Motor neuron (in vitro differentiated cells): ENCODE results near the gene ADCY6. TPM values are rescaled to one million over a fixed set of nuclear protein-coding genes. Genes with fewer than 3 reads are reported as not detected.

ENCODE experiments used
- ATAC-seq, 8 experiments: fragments of 200-7000 bp; cut with Tn5 transposase; replicated peaks in 6 of 8; 2 replicates each; pipeline ENCODE4 v1.8.0; 2021; ENCODE audit warnings: mild to moderate bottlenecking in 8 of 8, moderate library complexity in 8 of 8
- H3K27ac ChIP-seq, 2 donors: fragments of 250-450 bp; sonication (Bioruptor Pico); 2 replicates each; pipeline ENCODE4 v1.9.0; 2021; ENCODE audit warnings: antibody characterized with exemption in 2 of 2, mild to moderate bottlenecking in 2 of 2, moderate library complexity in 1 of 2
- H3K4me1 ChIP-seq, 2 donors: fragments of 250-450 bp; sonication (Bioruptor Pico); replicated peaks in 1 of 2; 2 replicates each; pipeline ENCODE4 v1.6.1; 2021; ENCODE audit warnings: antibody characterized with exemption in 2 of 2, mild to moderate bottlenecking in 2 of 2, moderate library complexity in 1 of 2
- H3K4me3 ChIP-seq, 5 donors: fragments of 250-450 bp; sonication (Bioruptor Pico); 2 replicates each; pipeline ENCODE4 v1.9.0; 2021; ENCODE audit warnings: antibody characterized with exemption in 5 of 5, mild to moderate bottlenecking in 5 of 5, moderate library complexity in 4 of 5
- WGBS, 10 experiments: fragments of 450-650 bp; shearing (Covaris generic); methylation state at CpG; one replicate each; pipeline ENCODE4 v1.0.0; 2022; 5-methylcytosine and 5-hydroxymethylcytosine counted together
- in situ Hi-C, 9 experiments: fragments of 400-800 bp; cut with MboI; loops; one replicate each; pipeline ENCODE4 v1.15.0; 2021; ENCODE audit warnings: low sequenced_read_pairs in 9 of 9, low pct_unique_long_range_greater_than_20kb in 2 of 9; ENCODE audit not compliant: unreplicated experiment in 9 of 9
- total RNA-seq, 8 experiments: library from RNA; unstranded; fragments of 300-600 nt; gene quantifications; 2 replicates each; pipeline versions ENCODE4 v1.2.3 to v1.2.4, GENCODE V29; 2022

Gene ADCY6
- total RNA-seq, 8 experiments from 2014 or later: 12.4 to 43.6 (median 20.0) TPM

GRCh38 chr12:48822711-48823110 lies 33.8 kb upstream of the ADCY6 start:
- Histone ChIP-seq H3K4me3 (no peak overlapping the region), H3K27ac (no peak overlapping the region), H3K4me1 (peaks cover 0 to 9% of the 10 kb centered on the region in 2 donors)
- in situ Hi-C loops: no loop called here
- WGBS, 10 experiments: 67% methylated on average over 1 of the region's 2 CpGs; no CpG with 5 or more reads in 9 of the 10 experiments
- no peak for ATAC-seq

DNA sequence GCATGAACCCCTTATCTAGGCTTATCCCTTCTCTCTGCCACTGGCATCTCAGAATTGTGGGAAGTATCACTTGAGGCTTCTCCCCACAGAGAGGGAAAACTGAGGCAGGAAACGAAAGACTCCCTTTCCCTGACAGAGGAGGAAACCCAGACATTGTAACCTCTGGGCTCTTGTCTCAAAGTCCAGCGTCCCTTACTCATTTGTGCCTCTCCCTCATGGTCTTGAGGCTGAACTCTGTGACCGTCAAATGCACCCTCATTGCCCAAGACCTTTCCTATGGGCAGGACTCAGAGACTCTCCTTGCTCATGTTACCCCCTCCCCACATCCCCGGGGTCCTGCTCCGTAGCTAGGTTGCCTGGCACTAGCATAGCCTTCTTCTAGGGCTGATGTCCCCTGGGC lies 33.2 kb upstream of the ADCY6 start:
- no peak overlapping the region for H3K4me3 ChIP-seq
- ATAC-seq: no peak
- WGBS, 10 experiments: 40 to 100% (median 89%) methylated on average over 1 to 3 of the region's 5 CpGs; no CpG with 5 or more reads in 3 of the 10 experiments
- no peak overlapping the region for H3K27ac ChIP-seq
- in situ Hi-C loops: no loop called here
- peaks cover 4 to 14% of the 10 kb centered on the region in 2 donors for H3K4me1 ChIP-seq

GRCh38 chr12:48819986-48820725 lies 31.3 kb upstream of the ADCY6 start:
- in situ Hi-C loops: no loop called here
- Histone ChIP-seq H3K4me3 (peak overlapping the region in 1 of 5 donors; percentile 55), H3K4me1 (peaks cover 21 to 27% of the 10 kb centered on the region in 2 donors), H3K27ac (no peak overlapping the region)
- ATAC-seq: no peak
- 33 to 100% (median 76%) methylated on average over 1 to 2 of the region's 5 CpGs; no CpG with 5 or more reads in 4 of the 10 experiments for WGBS, 10 experiments

DNA sequence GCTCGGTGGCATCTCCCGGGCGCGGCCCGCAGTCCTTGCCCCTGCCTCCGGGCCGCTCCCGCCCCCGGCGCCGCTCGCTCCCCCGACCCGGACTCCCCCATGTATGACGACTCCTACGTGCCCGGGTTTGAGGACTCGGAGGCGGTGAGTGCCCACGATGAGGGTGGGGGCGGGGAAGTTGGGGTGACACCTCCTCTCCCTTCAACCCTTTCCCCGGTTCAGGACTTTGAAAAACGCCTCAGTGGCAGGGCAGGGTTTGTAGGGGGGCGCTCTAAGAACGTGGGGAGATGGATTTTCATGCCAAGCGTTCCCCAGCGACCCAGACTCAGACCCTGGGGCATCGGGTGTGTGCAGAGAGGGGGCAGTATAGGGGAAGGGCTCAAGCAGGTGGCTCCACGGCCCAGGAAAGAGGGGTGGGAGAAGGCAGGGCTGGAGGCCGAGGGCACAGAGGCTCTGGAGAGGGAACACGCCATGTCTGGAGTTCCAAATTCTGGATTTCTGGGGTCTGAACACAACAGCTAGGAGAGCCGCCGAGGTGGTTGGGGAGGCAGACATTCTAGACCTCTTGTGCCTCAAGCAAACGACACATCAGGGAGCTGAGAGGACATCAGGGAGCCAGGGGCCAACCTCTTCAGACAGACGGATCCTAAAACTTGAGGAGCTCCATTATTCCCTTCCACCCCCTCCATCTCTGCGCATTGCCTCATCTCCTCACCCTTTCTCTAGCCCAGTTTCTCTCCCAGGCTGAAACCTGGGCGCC lies 30.1 kb upstream of the ADCY6 start:
- H3K4me3 ChIP-seq: peak overlapping the region; percentile 46 to 72 (median 65)
- in situ Hi-C loops: no loop called here
- H3K27ac ChIP-seq: peak overlapping the region; percentile 51 to 65
- WGBS, 10 experiments: 46 to 100% methylated on average over 3 to 5 of the region's 37 CpGs; no CpG with 5 or more reads in 8 of the 10 experiments
- no peak for ATAC-seq
- H3K4me1 ChIP-seq: peaks cover 21 to 27% of the 10 kb centered on the region in 2 donors

DNA sequence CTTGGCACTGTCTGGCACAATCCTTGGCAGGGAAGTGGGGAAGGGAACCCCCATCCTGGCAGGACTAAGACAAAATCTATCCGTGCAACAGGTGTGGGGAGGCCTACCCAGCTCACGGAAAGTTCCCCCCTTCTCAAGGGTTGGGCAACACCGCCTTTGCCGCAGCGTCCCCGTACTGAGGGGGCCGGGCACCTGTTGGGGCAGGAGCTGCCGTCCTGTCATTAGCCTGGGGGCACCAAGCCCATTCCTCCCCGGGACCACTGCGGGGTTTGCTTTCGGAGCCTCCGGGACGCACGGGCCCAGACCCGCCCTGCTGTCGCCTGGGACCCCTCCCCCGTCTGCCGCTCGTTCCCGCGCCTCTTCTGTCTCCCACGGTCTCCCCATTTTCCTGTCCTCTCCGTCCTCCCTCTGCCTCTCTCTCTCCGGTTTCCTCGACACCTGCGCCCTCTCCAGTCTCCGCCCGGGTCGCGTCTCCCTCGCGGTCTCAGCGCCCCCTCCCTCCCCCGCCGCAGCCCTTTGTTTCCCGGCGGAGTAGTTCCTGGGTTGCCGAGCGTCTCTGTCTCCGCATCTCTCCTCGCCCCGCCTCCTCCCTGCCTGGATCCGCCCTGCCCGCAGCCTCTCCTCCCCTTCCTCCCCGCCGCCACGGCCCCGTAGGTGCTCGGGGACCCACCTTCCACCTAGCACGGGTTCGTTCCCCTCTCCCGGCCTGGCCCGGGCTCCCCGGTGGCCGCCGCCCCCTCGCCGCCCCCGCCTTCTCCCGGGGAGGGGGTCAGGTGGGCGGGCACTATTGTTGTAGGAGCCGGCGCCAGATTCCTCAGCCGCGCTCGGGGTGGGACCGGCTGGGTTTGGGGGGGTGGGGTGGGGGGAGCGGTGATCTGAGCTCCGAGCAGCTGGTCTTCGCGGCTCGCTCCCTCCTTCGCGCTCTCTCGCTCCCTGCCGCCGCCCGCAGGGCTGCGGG lies 29.3 kb upstream of the ADCY6 start, which contains the start of gene CACNB3:
TSS of gene CACNB3 (plus strand) at position 624 of the 958 bp plus-strand sequence. CDS start 434 bp downstream, outside the sequence.
- 0 to 6% methylated on average over 3 to 6 of the region's 79 CpGs; no CpG with 5 or more reads in 8 of the 10 experiments for WGBS, 10 experiments
- peak within 1 kb of the TSS; percentile 46 to 72 (median 65) for H3K4me3 ChIP-seq
- peak within 1 kb of the TSS; percentile 51 to 65 for H3K27ac ChIP-seq
- peaks cover 21 to 27% of the 10 kb centered on the region in 2 donors for H3K4me1 ChIP-seq
- in situ Hi-C loops: no loop called here
- peak; percentile 10 to 74 (median 64) for ATAC-seq

- ATAC-seq: no peak
- Histone ChIP-seq H3K4me3 (peak overlapping the region; percentile 45 to 79 (median 54)), H3K4me1 (peaks cover 21 to 27% of the 10 kb centered on the region in 2 donors), H3K27ac (no peak overlapping the region)
- 0 to 100% (median 75%) methylated on average over 1 to 3 of the region's 3 CpGs; no CpG with 5 or more reads in 2 of the 10 experiments for WGBS, 10 experiments
- in situ Hi-C loops: no loop called here
Measured at GRCh38 chr12:48816143-48816854, 27.4 kb upstream of the ADCY6 start.

DNA sequence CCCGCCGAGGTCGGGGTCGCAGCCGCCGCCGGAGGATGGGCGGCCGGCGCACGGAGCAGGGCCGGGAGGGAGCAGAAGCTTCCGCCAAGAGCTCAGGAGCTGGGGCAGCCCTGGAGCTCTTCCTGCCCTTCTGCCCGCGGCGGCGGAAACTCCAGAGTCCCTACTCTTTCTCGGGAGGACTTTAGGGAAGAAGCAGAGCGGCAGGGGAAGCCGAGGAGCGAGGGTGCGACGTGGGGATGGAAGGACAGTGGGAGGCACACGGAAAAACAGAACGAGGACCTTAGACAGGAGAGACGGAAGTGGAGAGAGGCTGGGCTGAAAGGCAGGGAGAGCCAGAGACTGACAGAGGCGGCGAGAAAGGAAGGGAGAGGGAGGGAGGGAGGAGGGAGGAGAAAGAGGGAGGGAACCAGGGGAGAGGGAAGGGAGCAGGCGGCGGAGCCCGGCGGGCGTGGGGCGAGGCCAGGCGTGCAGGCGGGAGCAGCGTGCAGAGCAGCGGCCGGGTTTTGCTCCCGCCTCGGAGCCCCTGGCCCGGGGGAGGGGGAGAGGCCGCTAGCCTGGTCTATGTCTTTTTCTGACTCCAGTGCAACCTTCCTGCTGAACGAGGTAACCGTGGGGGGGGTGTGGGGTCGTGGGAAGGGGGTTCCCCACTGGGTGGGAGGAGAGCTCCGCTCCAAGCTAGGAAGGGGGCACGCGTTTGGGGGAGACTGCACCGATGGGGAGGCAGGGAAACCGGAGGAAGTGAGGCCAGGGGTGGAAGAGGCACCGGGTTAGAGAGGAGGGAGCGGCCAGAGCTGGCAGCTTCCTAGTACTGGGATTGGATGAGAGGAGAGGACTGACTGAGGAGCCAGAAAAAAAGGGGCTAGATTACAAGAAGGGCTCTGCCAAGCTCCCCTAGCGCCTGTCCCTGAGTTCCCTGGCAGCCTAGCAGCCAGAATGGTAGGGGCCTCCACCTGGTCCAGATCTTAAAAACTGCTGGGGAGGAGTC lies 26.5 kb upstream of the ADCY6 start:
- H3K27ac ChIP-seq: peak overlapping the region; percentile 66 to 85
- WGBS, 10 experiments: 0 to 60% (median 0%) methylated on average over 1 to 19 of the region's 54 CpGs; no CpG with 5 or more reads in 4 of the 10 experiments
- H3K4me3 ChIP-seq: peak overlapping the region; percentile 45 to 79 (median 54)
- in situ Hi-C loops: no loop called here
- peak; percentile 50 to 74 (median 58) for ATAC-seq
- H3K4me1 ChIP-seq: peaks cover 28% of the 10 kb centered on the region in 2 donors

DNA sequence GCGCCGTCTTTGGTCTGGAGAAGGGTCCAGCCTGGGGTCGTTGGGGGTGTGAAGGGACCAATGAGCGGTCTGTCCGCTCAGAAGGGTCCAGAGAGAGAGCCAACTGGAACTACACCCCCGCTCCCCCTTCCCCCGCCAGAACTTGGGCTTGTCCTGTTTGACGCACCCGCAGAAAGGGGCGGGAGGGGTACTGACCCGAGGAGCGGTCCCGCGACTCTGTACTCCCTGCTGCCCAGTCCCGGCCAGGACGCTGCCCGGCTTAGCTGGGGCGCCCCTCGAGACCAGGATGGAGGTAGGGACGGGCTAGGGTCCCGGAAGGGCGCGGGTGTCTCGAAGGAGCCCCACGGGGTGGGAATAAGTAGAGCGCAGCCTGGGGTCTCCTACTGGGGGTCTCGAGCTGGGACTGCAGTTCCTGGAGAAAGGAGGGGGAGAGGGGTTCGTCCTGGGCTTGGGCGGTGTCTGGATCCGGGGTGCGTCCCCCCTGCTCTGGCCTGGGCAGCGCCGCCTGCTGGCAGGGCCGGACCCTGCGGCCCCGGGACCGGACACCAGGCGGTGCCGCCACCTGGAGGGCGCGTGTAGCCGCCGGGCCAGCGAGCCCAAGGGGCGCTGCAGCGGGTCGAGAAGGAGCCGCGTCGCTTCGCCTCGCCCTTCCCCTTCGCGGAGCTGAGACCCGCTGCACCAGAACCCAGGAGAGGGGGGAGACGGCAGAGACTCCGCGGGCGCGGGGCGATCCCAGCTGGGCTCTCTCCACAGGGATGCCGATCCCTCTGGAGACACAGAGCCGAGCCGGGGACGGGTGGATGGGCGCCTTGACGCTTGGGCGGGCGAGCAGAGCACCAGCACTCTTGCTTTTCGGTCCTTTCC lies 25.6 kb upstream of the ADCY6 start:
- Histone ChIP-seq H3K4me3 (peak overlapping the region; percentile 45 to 79 (median 54)), H3K4me1 (peaks cover 22 to 29% of the 10 kb centered on the region in 2 donors), H3K27ac (peak overlapping the region; percentile 66 to 85)
- WGBS, 10 experiments: 0 to 6% (median 0%) methylated on average over 1 to 7 of the region's 70 CpGs; no CpG with 5 or more reads in 6 of the 10 experiments
- in situ Hi-C loops: no loop called here
- ATAC-seq: peak; percentile 49 to 77 (median 50)

GRCh38 chr12:48813465-48814261 lies 24.8 kb upstream of the ADCY6 start:
- in situ Hi-C loops: no loop called here

DNA sequence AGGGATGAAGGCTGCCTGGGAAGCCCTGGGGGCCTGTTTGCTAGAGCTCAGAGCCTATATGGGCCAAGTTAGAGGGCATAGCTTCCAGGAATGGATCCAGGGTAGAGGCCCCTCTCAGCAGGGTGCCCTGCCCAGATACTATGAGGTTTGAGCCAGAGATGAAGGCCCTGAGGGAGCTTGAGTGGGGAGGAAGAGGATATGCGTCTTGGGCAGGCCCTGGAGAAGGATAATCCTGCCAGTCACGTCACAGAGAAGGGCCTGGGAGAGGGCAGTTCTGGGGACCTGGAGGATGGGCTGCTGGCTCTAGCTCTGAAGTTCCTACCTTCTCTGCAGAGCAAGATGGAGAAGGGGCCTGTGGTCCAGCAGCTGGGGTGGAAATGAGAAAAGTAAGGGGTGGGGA lies 23.5 kb upstream of the ADCY6 start:
- ATAC-seq: peak in 1 of 8 experiments; percentile 1
- peaks cover 18 to 27% of the 10 kb centered on the region in 2 donors for H3K4me1 ChIP-seq
- H3K4me3 ChIP-seq: no peak overlapping the region

More at GRCh38 chr12:48813465-48814261, 24.8 kb upstream of the ADCY6 start:
- WGBS, 10 experiments: 20 to 86% (median 57%) methylated on average over 1 to 6 of the region's 18 CpGs
- Histone ChIP-seq H3K27ac (no peak overlapping the region), H3K4me3 (peak overlapping the region in 4 of 5 donors; percentile 45 to 79 (median 54)), H3K4me1 (peaks cover 20 to 29% of the 10 kb centered on the region in 2 donors)
- ATAC-seq: no peak

More for the DNA sequence above, 23.5 kb upstream of the ADCY6 start:
- no peak overlapping the region for H3K27ac ChIP-seq
- in situ Hi-C loops: no loop called here
- 14 to 83% (median 23%) methylated on average over 1 to 2 of the region's 2 CpGs; no CpG with 5 or more reads in 6 of the 10 experiments for WGBS, 10 experiments
